Measurements from ENCODE around the gene MYL2.
A peak's percentile ranks its signal among the peaks of the same experiment; 100 is the strongest.

The MYL2 gene

DNA sequence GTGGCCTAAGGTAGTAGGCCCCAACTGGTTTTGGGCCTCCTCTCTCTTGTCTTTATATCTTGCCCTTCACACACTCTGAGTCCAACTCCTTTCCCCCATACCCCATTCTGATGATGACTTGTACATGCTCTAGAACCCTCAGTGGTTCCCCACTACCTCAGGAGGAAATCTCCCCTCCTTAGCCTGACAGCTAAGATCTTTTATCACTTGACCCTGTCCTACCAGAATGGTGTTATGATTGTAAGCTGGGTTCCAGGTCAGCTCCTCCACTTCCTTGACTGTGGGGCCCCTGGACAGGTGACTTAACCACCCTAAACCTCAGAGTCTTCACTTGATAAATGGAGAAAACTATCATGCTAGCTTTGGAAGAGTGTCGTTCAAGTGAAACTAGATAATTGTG is 9.4 kb upstream of the MYL2 start:
- no peak for DNase-seq

DNA sequence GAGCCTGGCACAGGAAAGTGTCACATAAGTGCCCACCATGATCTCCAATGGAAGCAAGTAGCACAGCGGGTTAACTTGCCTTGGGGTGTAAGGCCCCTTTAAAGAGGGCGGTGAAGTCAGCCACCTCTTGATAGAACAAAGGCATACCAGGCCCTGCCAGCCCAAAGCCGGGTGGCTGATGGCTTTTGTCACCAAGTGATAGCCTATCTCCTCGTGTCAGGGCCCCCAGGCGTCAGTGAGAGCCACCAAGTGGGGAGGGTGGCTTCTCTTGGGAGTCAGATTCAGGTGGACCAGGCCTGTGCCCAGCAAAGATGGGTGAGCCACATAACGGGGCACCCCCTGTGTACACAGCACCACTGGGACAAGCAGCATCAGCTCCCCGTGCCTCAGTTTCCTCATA is 8.3 kb upstream of the MYL2 start:
- no peak for DNase-seq

DNA sequence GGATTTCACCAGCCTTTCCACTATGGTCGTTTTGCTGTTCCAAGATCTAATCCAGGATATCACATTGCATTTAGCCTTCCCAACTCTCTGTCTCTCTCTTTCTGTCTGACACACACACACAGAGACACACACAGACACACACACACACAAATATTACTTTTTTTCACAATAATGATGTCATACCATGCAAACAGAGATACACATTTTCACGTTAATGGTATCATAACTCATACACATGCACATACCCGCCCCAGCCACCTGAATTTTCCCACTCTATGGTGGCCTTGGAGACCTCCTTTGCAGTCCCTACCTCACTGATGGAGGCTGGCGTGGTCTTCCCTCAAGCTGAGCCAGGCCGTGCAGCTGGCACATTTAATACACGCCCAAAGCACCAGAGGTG is 7.2 kb upstream of the MYL2 start:
- no peak for DNase-seq

DNA sequence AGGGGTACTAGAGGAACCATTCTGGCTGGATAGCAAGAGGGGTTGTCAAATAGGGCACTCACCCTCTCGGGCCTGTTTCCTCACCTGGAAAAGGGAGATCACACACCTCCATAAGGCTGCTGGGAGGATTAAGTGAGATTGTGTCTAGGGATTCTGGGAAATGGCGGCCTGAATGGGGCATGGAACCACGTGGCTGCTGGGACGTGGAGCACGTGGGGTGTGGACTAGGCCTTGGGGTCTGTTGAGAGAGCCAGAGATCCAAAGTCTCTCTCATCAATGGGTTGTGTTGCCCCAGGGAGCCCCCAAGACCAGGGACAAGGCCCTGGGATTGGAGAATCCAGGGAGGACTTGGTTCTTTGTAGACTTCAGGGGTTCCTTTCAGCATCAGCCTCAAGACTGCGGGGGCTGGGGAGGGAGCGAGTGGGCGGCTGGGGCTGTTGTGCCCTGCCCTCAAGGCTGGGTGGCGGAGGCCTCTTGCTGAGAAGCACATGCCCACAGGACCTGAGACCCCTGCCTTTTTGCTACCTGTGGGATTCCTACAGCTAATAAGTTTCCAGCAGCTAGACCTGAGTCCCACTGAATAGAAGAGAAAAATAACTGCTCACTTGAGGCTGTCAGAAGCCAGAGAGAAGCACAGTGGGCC is 3.4 kb upstream of the MYL2 start:
- no peak for DNase-seq

DNA sequence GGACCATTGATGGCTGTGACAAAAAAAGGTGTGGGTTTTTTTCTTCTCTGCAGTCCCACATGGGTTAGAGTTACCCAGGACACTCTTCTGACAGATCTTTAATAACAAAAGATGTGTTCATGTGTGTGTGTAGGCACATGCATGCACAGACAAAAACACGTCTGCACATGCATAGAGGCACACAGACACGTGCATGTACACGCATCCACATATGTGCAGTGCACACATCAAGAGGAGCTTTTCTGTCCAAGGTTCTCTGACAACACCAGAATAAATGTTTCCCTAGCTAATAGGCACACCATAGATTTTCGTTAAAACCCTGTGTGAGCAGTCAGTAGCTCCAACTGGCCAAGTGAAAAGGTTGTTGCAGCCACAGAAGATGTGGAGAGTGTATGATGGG is 2.8 kb upstream of the MYL2 start:
- DNase-seq: no peak

DNA sequence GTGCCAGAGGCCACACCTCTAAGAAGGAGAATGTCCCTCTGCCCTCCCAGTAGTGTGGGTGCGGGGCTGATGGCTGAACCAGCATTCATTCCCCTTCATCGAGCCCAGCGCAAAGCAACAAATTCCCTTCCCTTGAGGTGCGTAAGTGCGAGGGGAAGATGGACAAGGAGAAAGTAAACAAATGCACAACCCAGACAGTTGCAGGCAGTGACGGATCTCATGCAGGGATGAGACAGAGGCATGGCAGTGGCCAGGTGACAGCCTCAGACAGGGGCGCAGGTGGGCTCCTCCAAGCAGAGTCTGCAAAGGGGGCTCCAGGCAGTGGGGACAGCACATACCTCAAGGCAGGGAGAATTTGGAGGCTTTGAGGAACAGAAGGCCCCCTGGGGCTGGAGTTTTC is 2.3 kb upstream of the MYL2 start:
- DNase-seq: no peak

DNA sequence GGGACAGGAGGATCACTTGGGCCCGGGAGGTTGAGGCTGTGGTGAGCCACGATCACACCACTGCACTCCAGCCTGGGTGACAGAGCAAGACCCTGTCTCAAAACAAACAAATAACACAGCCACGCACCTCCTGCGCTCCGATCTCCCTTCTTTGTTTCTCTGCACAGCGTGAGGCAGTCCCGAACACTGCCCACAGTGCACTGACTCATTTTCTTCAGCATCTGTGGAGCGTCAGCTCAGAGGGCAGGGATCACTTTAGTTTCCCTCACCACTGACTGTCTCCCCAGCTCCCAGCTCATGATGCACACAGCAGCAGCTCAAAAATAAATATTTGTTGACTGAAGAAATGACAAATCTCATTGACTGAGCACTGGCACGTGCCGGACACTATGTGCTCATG is 883 bp upstream of the MYL2 start:
- DNase-seq: no peak

DNA sequence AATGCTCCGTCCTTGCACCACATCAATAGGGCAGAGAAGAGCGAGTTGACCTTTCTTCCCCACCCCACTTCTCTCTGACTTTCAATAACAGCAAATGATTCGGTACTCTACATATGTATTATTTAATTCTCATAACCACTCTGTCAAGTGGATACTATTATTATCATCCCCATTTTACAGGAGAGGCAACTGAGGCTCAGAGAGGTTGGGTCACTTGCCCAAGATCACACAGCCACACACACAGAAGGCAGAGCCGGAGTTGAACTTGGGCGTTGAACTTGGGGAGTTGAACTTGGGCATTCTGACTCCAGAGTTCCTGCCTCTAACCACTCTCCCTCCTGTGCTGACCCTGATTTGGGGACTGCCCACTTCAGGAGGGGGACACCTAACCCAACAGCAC is 659 bp downstream of the MYL2 start:
- DNase-seq: no peak

DNA sequence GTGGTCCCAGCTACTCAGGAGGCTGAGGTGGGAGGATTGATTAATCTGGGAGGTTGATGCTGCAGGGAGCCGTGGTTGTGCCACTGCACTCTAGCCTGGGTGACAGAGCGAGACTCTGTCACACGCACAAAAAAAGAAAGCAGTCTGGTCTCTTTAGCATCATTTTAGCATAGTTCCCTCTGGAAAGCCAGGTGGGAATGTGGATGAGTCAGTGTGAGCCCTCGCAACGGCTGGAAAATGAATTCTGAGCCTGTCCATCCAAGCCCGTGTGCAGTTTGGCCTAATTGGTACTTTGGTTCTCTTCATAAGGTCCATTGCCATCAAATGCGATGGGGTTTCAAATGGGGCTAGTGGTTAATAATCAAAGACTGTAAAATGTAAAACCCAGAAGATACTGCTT is 2.4 kb downstream of the MYL2 start:
- DNase-seq: no peak

DNA sequence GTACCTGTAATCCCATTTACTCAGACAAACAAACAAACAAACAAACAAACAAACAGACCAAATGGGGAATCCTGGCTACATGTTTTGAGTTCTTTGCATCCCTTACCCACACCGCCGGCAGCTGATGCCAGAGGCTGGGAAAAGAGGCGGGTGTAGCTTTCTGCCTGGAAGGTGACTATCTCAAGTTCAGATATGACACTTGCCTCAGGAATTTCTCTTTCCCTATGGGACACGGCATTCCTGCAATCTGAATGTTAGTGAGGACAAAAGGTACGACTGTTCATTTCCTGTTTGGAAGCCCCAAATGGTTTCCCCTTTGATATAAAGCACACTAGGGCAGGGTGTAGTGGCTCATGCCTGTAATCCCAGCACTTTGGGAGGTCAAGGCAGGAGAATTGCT is 2.9 kb downstream of the MYL2 start:
- DNase-seq: no peak

DNA sequence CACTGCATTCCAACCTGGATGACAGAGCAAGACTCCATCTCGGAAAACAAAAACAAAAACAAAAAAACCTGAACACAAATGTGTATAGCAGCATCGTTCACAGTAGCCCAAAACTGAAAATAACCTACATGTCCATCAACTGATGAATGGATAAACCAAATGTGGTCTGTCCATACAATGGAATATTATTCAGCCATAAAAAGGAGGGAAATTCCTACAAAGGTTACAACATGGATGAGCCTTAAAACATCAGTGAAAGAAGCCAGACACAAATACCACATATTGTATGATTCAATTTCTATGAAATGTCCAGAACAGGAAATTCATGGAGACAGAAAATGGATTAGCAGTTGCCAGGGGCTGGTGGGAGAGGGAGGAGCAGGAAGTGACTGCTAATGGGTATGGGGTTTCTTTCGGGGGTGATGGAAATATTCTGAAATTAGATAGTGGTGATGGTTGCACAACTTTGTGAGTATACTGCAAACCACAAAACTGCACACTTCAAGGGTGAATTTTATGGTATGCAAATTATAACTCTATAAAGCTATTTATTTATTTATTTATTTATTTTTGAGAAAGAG is 4.0 kb downstream of the MYL2 start:
- DNase-seq: no peak

DNA sequence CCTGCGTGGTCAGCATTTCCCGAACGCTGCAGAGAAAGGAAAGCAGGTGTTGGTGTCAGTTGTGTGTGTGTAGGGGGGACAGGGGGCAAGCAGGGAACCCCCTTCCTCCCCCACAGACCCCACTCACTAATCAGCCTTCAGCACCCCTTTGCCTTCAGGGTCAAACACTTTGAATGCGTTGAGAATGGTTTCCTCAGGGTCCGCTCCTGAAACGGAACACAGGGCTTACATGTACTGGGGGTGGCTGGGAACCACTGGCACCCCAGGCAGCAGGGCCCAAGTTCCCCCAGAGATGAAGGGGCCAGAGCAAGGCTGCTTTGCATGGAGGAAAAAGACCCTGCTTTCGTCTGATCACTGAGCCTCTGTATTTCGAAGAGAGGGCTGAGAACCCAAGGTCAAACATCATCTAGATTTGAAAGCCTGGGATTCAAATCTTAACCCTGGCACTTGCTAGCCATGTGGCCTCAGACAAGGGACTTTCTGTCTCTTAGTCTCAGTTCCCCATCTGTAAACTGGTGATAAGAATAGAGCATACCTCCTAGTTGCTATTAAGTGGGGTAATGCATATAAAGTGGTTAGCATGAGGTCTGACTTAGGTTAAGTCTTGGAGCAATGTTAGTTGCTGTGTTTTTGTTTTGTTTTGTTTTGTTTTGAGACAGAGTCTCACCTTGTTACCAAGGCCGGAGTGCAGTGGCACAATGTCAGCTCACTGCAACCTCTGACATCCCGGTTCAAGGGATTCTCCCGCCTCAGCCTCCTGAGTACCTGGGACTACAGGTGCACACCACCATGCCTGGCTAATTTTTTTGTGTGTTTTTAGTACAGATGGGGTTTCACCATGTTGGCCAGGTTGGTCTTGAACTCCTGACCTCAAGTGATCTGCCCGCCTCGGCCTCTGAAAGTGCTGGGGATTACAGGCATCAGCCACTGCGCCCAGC is 7.0 kb downstream of the MYL2 start:
- DNase-seq: no peak

DNA sequence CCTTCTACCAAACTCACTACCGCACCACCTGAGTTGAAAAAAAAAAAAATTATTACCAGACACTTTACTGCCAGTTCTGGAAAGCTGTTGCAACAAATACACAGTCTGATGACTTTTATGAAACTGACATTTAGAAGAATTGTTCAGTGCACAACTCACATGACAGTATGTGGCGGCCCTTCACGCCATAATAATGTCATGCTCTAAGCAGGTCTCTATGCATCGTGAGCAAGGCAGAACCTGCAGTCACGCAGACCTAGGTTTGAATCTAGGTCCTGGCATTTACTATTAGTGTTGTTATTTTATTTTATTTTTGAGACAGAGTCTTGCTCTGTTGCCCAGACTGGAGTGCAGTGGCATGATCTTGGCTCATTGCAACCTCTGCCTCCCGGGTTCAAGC is 8.1 kb downstream of the MYL2 start:
- DNase-seq: no peak

DNA sequence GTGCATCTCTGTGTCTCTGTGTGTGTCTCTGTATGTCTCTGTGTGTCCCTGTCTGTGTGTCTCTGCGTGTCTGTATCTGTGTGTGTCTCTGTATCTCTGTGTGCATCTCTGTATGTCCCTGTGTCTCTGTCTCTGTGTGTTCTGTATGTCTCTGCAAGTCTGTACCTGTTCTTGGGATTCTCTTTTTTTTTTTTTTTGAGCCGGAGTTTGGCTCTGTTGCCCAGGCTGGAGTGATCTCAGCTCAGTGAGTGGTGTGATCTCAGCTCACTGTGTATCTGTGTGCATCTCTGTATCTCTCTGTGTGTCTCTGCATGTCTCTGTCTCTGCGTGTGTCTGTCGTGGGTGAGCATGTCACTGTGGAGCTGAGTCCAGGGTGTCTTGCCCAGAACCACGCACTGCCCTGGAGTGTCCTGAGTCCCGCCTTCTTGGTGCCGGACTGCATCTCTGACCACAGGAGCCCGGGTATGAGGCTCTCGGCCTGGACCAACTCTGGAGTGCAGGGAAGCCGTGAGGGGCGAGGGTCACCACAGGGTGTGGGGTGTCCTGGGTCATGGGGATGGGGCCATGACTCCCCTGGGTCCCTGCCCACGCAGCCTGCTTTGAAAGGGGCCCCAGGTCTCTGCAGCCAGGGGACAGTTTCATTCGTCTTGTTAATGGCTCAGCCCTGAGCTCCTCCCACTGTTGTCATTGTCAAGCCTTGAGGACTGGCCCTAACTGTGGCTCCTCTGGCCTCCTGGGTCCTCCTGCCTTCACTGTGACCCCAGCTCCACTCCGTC is 11.8 kb downstream of the MYL2 start:
- DNase-seq: no peak

DNA sequence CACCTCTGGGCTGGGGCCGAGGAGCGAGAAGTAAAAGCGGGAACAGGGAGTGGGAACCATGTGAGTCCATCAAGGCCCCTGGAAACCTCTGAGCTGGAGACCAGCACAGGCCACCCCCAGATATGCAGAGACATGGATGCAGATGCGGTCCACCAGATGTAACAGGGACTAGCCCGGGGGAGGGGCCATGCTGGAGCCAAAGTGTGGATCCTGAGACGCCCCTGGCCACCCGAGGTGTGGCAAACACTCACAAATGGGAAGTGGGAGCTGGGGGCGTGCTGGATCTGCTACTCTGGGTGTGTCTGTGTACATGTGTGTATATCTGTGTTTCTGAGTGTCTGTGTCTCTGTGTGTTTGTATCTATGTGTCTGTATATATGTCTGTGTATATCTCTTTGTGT is 12.8 kb downstream of the MYL2 start:
- no peak for DNase-seq

DNA sequence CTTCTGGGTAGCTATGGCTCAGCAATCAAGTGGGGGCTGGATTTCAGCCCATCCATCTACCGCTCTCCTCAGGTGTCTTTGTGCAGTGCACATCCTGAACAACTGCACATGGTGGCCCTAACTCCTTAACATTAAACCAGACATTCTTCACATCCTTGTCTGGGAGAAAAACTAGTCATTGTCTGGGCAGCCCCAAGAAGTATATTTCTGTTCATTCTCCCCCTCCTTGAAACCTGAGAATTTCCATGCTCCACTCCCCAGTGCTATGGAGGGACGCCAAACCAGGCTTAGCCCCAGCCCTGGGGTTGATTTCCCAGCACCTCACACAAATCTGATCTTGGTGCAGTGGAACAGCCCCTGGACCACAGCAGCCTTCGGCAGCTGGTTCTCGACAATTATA is 13.4 kb downstream of the MYL2 start:
- DNase-seq: no peak

DNA sequence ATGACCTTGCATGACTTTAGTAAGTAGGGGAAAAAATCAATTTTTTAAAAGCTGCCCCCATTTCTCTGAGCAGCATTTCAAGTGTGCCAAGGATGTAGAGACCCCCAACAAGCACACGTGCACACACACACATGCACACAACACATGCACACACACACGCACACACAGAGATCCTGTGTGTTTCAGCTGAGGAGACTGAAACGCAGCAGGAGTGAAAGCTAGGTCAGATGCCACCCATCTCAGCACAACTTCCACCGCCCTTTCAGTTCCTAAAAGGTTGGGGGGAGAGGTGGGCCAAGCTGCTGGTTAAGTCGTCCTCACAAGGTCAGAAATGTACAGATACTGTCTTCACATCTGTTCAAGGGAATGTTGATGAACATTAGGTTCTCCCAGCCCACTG is 13.9 kb downstream of the MYL2 start:
- no peak for DNase-seq

DNA sequence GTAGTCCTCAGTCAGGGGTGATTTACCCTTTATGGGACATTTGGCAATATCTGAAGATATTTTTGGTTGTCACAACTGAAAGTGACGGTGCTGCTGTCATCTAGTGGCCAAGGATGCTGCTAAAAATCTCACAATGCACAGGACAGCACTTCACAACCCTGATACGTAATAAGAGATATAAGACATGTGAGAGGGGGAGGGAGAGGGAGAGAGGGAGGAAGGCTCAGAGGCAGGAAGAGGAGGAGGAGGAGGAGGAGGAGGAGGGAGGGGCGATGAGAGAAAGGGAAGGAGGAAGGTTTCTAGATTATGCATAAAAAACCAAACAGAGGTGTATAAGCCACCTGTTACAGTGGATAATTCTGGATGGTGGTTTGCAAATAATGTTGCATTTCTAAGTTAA is 14.3 kb downstream of the MYL2 start:
- DNase-seq: peak in 1 of 2 experiments; percentile 35

DNA sequence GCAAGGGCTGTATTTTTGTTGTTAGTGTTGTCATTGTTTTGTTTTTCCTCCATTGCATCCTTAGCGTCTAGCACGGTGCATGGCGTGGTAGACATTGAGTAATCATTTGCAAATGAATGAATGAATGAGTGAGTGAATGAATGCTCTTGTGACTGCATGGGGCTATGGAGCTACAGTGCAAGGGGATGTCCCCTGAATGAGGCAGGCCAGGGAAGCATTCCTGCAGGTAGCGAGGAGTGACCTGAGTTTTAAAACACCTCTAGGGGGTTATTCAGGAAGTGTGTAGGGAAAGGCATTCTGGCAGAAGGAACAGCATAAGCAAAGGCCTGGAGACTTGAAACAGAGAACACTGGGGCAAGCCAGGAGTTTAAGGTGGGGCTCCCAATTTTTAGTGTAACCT is 16.9 kb downstream of the MYL2 start:
- no peak for DNase-seq

DNA sequence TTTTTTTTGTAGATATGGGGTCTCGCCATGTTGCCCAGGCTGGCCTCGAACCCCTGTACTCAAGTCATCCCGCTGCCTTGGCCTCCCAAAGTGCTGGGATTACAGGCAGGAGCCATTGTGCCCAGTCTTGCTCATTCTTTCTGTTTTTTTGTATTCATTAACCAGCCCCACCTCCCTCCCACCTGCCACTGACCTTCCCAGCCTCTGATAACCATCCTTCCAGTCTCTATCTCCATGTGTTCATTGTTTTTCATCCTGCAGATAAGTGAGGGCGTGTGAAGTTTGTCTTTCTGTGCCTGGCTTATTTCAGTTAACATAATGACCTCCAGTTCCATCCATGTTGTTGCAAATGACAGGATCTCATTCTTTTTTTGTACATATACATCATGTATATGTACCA is 19.0 kb downstream of the MYL2 start:
- DNase-seq: no peak

DNA sequence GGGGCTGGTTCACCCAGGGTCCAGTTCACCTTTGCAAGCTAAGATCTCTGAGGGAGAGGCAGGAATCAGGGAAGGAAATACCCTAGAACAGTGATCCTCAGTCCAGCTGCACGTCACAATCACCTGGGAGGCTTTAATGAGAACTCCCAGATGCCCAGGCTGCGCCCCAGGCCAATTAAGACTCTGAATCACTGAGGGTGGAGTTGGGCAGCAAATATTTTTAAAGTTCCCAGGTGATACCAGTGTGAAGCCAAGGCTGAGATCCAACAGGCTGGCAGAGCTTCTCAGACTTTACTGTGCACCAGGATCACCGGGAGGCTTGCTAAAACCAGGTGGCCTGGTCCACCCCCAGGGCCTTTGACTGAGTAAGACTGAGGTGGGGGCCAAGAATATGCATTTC is 23.8 kb downstream of the MYL2 start:
- DNase-seq: no peak

DNA sequence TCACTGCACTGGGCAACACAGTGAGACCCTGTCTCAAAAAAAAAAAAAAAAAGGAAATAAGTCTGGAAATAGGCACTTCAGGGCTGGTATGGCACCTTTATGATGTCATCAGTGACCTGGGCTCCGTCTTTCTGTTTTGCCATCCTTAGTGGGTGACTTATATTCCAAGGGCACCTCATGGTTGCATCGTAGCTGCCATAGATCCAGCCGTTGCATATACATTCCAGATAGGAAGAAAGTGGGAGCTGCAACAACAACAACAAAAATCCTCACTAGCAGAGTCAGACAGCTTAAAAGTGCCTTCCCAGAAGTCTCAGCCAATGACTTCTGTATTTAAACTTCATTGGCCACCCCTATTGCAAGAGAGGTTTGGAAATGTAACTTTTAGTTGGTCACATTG is 26.4 kb downstream of the MYL2 start:
- DNase-seq: no peak

DNA sequence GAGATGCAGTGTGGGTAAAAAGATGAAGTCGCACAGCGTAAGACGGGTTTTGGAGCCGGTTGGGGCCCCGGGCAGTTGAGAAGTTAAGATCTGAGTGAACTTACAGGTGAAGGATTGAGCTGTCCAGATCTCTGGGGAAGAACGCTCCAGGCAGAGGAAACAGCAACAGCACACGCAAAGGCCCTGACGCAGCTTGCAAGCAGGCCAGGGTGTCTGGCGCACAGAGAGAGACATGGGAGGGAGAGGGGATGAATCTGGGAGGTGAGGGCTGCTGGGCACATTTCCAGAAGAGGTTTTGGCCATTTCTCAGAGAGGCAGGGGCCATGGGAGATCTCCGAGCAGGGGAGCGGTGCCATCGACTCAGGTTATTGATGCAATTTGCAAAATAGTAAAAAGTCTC is 31.0 kb downstream of the MYL2 start:
- DNase-seq: no peak
